C4-2B (cell line): ENCODE results near the gene CD164L2.

Source experiments
- CTCF ChIP-seq: fragments of 450-650 bp; conservative IDR thresholded peaks from 2 replicates; pipeline ENCODE4 v1.5.1; 2017; ENCODE audit warnings: mild to moderate bottlenecking
- ZFX ChIP-seq: fragments of 450-650 bp; IDR thresholded peaks from 2 replicates; pipeline ENCODE4 v1.6.1; 2017

GRCh38 chr1:27343639-27344025 lies 39.5 kb downstream of the CD164L2 start:
- TF ChIP-seq CTCF (no peak), ZFX (no peak)
